Progenitor cell of endocrine pancreas (in vitro differentiated cells): Measurements from ENCODE around the gene CDC42EP3. TPM values are rescaled to one million over a fixed set of nuclear protein-coding genes. Genes with fewer than 3 reads are reported as not detected.

Source experiments
- DNase-seq: peaks from one replicate; pipeline ENCODE4 v3.0.0; 2021; ENCODE audit warnings: low spot score; ENCODE audit not compliant: unreplicated experiment
- H3K27ac Mint-ChIP-seq: 2 replicates; pipeline ENCODE4 v1.8.0; 2021; ENCODE audit warnings: mild to moderate bottlenecking, moderate library complexity, mixed read lengths
- H3K27me3 Mint-ChIP-seq: 2 replicates; pipeline ENCODE4 v1.8.0; 2021; ENCODE audit warnings: mixed read lengths
- H3K36me3 Mint-ChIP-seq: 2 replicates; pipeline ENCODE4 v1.8.0; 2022; ENCODE audit warnings: mixed read lengths; ENCODE audit not compliant: insufficient read depth
- H3K4me1 Mint-ChIP-seq: 2 replicates; pipeline ENCODE4 v1.8.0; 2021; ENCODE audit warnings: low read depth, mixed read lengths
- H3K4me3 Mint-ChIP-seq: 2 replicates; pipeline ENCODE4 v1.8.0; 2021; ENCODE audit warnings: low read depth, mild to moderate bottlenecking, moderate library complexity, mixed read lengths
- H3K9me3 Mint-ChIP-seq: 2 replicates; pipeline ENCODE4 v1.8.0; 2021; ENCODE audit warnings: low read depth, mixed read lengths
- total RNA-seq: library from RNA; stranded (reverse); gene quantifications from 2 replicates; pipeline ENCODE4 v1.2.1, GENCODE V29; 2021
- TF ChIP-seq, protein P1 (sequence below): fragments of 200-600 bp; sonication (generic); IDR thresholded peaks from one replicate; pipeline ENCODE4 v1.5.0; 2021; ENCODE audit warnings: antibody characterized with exemption, mild to moderate bottlenecking; ENCODE audit not compliant: unreplicated experiment

Gene CDC42EP3
- total RNA-seq, 1 donor from 2014 or later = 43.1 TPM

DNA sequence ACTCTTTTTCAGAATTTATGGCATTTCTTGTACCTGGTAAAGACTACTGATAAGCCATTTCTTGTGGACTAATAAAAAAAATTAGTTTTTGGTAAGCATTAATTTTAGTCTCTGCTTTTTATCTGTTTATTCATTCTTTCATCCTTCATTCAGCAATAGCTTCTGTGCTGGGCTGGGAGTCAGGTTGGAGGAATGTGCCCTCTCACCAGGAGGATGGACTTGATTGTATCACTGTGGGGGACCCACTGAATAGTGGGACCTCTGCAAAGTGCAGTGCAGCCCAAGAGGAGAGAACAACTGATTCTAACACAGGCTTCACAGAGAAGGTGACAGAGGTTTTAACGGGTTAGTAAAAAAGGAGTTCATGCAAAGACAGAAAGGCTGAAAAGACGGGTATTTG lies 39.1 kb downstream of the CDC42EP3 start:
- Mint-ChIP-seq H3K9me3 (no peaks in the 10 kb centered on the region), H3K4me3 (no peak overlapping the region), H3K27me3 (peaks cover 30% of the 10 kb centered on the region), H3K36me3 (no peaks in the 10 kb centered on the region), H3K4me1 (peaks cover 7% of the 10 kb centered on the region), H3K27ac (no peak overlapping the region)
- no peak for DNase-seq
- TF ChIP-seq, protein P1, sequence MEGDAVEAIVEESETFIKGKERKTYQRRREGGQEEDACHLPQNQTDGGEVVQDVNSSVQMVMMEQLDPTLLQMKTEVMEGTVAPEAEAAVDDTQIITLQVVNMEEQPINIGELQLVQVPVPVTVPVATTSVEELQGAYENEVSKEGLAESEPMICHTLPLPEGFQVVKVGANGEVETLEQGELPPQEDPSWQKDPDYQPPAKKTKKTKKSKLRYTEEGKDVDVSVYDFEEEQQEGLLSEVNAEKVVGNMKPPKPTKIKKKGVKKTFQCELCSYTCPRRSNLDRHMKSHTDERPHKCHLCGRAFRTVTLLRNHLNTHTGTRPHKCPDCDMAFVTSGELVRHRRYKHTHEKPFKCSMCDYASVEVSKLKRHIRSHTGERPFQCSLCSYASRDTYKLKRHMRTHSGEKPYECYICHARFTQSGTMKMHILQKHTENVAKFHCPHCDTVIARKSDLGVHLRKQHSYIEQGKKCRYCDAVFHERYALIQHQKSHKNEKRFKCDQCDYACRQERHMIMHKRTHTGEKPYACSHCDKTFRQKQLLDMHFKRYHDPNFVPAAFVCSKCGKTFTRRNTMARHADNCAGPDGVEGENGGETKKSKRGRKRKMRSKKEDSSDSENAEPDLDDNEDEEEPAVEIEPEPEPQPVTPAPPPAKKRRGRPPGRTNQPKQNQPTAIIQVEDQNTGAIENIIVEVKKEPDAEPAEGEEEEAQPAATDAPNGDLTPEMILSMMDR = no peak

DNA sequence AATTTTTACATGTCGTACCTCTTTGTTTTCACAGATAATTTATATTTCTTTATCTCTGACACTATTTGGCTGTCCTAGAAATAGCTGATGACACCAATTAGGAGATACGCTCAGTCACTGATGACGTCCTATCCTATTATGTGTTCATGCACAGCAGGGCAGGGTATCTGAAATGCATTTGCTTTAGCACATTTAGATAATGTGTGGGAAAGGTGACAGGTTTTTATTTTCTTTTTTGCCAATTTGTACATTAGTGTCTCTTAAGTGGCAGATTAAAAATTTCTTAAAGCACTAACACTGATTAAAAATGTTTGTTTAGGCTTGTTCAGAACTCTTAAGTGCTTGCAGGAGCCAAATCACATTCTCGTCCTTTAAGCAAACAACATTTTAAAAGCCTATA lies 39.7 kb downstream of the CDC42EP3 start:
- Mint-ChIP-seq H3K27me3 (peaks cover 29% of the 10 kb centered on the region), H3K27ac (no peak overlapping the region), H3K4me3 (no peak overlapping the region), H3K36me3 (no peaks in the 10 kb centered on the region), H3K4me1 (peaks cover 7% of the 10 kb centered on the region), H3K9me3 (no peaks in the 10 kb centered on the region)
- DNase-seq = no peak
- TF ChIP-seq, protein P1 = no peak

DNA sequence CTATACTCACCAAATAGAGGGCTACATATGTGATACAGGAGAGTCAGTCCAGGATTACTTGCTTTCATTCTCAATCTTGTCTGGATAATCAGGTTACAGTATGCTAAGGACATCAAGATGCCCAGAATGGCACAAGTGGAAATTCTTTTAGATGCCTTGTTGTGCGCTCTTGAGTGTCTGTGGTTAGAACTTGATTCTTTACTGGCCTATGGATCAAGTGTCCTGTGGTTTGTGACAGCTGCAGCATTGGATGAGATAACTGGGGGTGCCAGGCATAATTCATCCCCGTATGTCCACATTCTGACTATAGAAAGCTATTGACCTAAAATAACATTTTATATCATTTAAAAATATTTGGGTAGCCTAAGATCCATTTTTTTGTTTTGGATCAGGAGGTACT lies 40.1 kb downstream of the CDC42EP3 start:
- H3K4me3 Mint-ChIP-seq = no peak overlapping the region
- no peaks in the 10 kb centered on the region for H3K36me3 Mint-ChIP-seq
- no peak overlapping the region for H3K27ac Mint-ChIP-seq
- H3K4me1 Mint-ChIP-seq = peaks cover 7% of the 10 kb centered on the region
- DNase-seq = no peak
- peaks cover 27% of the 10 kb centered on the region for H3K27me3 Mint-ChIP-seq
- H3K9me3 Mint-ChIP-seq = no peaks in the 10 kb centered on the region
- TF ChIP-seq, protein P1 = no peak

DNA sequence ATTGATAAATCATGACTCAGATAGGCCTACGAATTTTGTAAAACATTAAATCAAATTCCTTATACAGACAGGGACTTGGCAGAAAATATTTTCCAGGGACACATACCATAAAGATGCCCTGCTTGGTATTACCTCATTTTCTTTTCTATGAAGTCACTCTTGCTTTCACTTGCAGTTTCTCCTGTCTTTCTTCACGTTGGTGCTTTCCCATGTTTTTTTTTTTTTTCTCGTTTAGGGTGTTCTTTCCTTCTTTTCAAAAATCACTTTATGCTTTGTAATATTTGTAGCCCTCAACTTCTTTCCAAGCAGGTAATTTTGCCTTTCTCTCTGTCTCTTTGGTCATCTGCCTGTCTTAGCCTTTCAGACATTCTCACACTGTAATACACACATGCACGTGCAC lies 40.7 kb downstream of the CDC42EP3 start:
- Mint-ChIP-seq H3K4me3 (no peak overlapping the region), H3K4me1 (peaks cover 7% of the 10 kb centered on the region), H3K27me3 (peaks cover 27% of the 10 kb centered on the region), H3K36me3 (no peaks in the 10 kb centered on the region), H3K27ac (no peak overlapping the region), H3K9me3 (no peaks in the 10 kb centered on the region)
- no peak for DNase-seq
- TF ChIP-seq, protein P1 = no peak

DNA sequence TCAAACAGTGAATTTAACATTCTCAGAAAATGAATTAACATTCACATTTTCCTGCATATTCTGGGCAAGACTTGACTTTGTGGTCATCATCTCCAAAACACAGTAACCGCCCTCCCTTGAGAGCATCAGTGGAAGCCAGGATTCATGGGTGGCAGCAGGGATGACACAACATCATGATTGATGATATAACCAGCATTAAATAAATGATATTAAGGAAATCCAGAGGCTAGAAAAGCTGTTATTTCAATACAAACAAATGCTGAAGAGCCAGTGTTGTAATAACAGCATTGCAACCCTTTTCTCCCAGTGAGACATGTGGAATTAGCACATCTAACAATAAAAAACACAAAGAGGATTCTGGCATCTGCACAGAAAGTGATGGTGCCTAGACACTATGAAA lies 41.1 kb downstream of the CDC42EP3 start:
- DNase-seq = no peak
- peaks cover 7% of the 10 kb centered on the region for H3K4me1 Mint-ChIP-seq
- H3K4me3 Mint-ChIP-seq = no peak overlapping the region
- H3K27ac Mint-ChIP-seq = no peak overlapping the region
- no peaks in the 10 kb centered on the region for H3K9me3 Mint-ChIP-seq
- TF ChIP-seq, protein P1 = no peak
- H3K27me3 Mint-ChIP-seq = peaks cover 27% of the 10 kb centered on the region
- no peaks in the 10 kb centered on the region for H3K36me3 Mint-ChIP-seq

DNA sequence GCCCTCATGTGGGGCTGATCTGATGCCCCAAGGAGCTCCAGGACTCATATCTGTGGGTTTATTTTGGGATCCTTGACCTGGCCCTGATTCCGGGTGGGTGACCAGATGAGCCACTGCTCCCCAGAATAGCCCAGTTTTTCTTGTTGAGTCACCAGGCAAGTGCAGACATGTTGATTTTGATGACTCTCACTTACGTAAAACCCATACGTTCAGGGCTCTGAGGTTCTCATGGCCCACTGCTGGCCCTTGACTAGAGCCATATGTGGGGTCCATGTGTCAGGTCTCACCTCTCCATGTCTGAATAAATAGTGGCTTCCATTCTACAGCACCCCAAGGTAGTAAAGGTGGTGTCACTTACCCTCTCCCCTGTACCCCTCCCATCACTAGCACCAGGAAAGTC lies 41.9 kb downstream of the CDC42EP3 start:
- H3K27me3 Mint-ChIP-seq = peaks cover 21% of the 10 kb centered on the region
- peaks cover 7% of the 10 kb centered on the region for H3K4me1 Mint-ChIP-seq
- H3K27ac Mint-ChIP-seq = no peak overlapping the region
- TF ChIP-seq, protein P1 = no peak
- H3K36me3 Mint-ChIP-seq = no peaks in the 10 kb centered on the region
- DNase-seq = no peak
- no peaks in the 10 kb centered on the region for H3K9me3 Mint-ChIP-seq
- H3K4me3 Mint-ChIP-seq = no peak overlapping the region
